ENCODE measurements around the gene STEAP4. TPM values are rescaled to one million over a fixed set of nuclear protein-coding genes. Genes with fewer than 3 reads are reported as not detected.

The STEAP4 gene
- total and polyA plus RNA-seq, 9 of the 15 experiments (the other 6 are each of a cell fraction or from before 2014, with no cell fraction given) = 0.07 TPM; not detected in 8

DNA sequence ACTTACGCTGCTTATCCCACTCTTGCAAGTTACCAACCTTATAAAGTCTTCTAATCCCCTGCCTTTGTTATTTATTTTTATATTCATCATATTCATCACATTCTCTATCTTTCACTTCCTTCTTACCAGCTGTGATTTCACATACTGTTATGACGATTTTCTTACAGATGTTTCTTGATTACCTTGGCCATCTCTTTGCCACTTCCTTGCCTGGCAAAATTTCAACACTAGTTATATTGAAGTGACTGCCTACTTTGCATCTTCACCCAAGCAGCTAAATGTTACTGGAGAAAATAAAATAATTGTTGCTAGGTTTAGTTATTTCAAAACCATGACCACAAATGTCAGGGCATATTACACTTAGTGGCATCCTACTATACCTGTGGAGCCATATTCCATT is 8.8 kb upstream of the STEAP4 start (continued):
- TF ChIP-seq RBBP5 (IDR thresholded peaks at IDR 0.05; ENCODE audit: borderline replicate concordance, insufficient read depth, low read length, poor library complexity, severe bottlenecking) (no peak), C11orf30 (IDR thresholded peaks at IDR 0.05; ENCODE audit: low read depth) (no peak), SP1 (CRISPR knock-in tag; IDR thresholded peaks at IDR 0.05) (no peak), FIP1L1 (IDR thresholded peaks at IDR 0.05; ENCODE audit: low read depth, low read length, poor library complexity, severe bottlenecking) (no peak), GTF2A2 (tag; IDR thresholded peaks at IDR 0.05) (no peak), ILF3 (IDR thresholded peaks at IDR 0.05; ENCODE audit: borderline replicate concordance) (no peak)

DNA sequence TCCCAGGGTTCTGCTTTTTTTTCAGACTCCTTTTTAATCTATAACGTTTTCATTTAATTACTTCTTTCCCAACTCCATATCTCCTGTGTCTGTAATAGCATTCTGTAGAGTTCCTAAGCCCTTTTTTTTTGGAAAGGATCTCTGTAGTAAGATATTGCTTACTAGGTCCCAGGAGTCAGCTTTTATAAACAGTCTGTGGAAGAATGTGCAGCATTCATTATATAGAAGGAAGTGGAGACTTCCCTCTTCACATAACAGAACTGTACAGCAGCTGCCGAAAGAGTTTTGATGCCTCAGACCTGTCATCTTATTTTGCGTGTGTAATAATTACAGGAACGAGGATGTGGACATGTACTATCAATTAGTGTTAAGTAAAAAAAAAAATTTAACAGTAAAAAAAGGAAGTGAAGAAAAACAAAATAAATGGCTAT is 7.4 kb upstream of the STEAP4 start:
- no peaks in the 10 kb centered on the region for H3K27me3 ChIP-seq (ENCODE audit: control insufficient read depth in 2 of 2, insufficient read depth in 2 of 2, low read length in 2 of 2)
- FAIRE-seq (no peak), DNase-seq (ENCODE audit: extremely low read depth in 1 of 4, low spot score in 3 of 4) (no peak), ATAC-seq (no peak)
- H3K9me3 ChIP-seq (replicated peaks; ENCODE audit: control insufficient read depth, insufficient read depth, low read depth, low read length) = no peaks in the 10 kb centered on the region
- no peak overlapping the region for H3K4me3 ChIP-seq
- WGBS (ENCODE audit: insufficient coverage, low coverage, missing lambda C conversion rate) = 3% methylated on average over 4 of the region's 4 CpGs
- H3K27ac ChIP-seq (ENCODE audit: extremely low read depth, low read depth, low read length) = no peak overlapping the region
- no peaks in the 10 kb centered on the region for H3K79me2 ChIP-seq (ENCODE audit: control insufficient read depth, insufficient read depth, low read length)
- CTCF ChIA-PET (ENCODE audit: low intra/inter-chr PET ratio) = no interaction called here
- no TSS peak for BruUV-seq (replicated peaks)
- no peak overlapping the region for H2AFZ ChIP-seq (ENCODE audit: low read depth, low read length)
- TF ChIP-seq MCM7 (IDR thresholded peaks at IDR 0.05) (no peak), ETV1 (tag; conservative IDR thresholded peaks at IDR 0.05; ENCODE audit: low read depth) (no peak)
- no peaks in the 10 kb centered on the region for H3K4me1 ChIP-seq (replicated peaks in 1 of 2; ENCODE audit: control insufficient read depth in 2 of 2, insufficient read depth in 2 of 2, low read length in 2 of 2)
- in situ Hi-C loops (cut with MboI) (no loop called here), intact Hi-C loops (cut with micrococcal nuclease) (no loop called here)
- H3K9me1 ChIP-seq (ENCODE audit: control insufficient read depth, insufficient read depth, low read length) = no peaks in the 10 kb centered on the region
- no peak overlapping the region for H3K4me2 ChIP-seq (ENCODE audit: insufficient read depth, low read length)
- H4K20me1 ChIP-seq (replicated peaks; ENCODE audit: control insufficient read depth, insufficient read depth, low read length) = no peaks in the 10 kb centered on the region
- H3K9ac ChIP-seq (ENCODE audit: insufficient read depth in 1 of 2, low read depth in 2 of 2, low read length in 2 of 2) = no peak overlapping the region
- POLR2A ChIA-PET = no interaction called here
- no peaks in the 10 kb centered on the region for H3K36me3 ChIP-seq (ENCODE audit: control insufficient read depth, insufficient read depth, low read length)
